AG10803 (cell line): ENCODE data around the gene TMEM184B.
A peak's percentile ranks its signal among the peaks of the same experiment; 100 is the strongest.

Experiments
- DNase-seq: peaks from one replicate; pipeline ENCODE4 v3.0.0; 2010; ENCODE audit warnings: low read depth
- H3K4me3 ChIP-seq: 2 replicates; pipeline ENCODE4 v1.5.1; 2011; ENCODE audit warnings: mild to moderate bottlenecking, low read length, control low read depth
- CTCF ChIP-seq: conservative IDR thresholded peaks from 2 replicates; pipeline ENCODE4 v1.5.1; 2011; ENCODE audit warnings: mild to moderate bottlenecking, low read length, control low read depth, inconsistent platforms

TMEM184B gene

GRCh38 chr22:38303974-38304373, 31.2 kb upstream of the TMEM184B start:
- no peak for DNase-seq
- TF ChIP-seq CTCF = no peak
- H3K4me3 ChIP-seq = no peak overlapping the region

- DNase-seq = no peak
- no peak overlapping the region for H3K4me3 ChIP-seq
- TF ChIP-seq CTCF = no peak
These were observed 30.1 kb upstream of the TMEM184B start for GRCh38 chr22:38302906-38303305.

GRCh38 chr22:38300946-38301345, 28.1 kb upstream of the TMEM184B start:
- H3K4me3 ChIP-seq = no peak overlapping the region
- no peak for DNase-seq
- TF ChIP-seq CTCF = no peak

- no peak for TF ChIP-seq CTCF
- H3K4me3 ChIP-seq = no peak overlapping the region
- no peak for DNase-seq
These were observed 27.6 kb upstream of the TMEM184B start for GRCh38 chr22:38300197-38300945.

GRCh38 chr22:38299770-38300102, 26.9 kb upstream of the TMEM184B start:
- TF ChIP-seq CTCF = no peak
- no peak for DNase-seq
- no peak overlapping the region for H3K4me3 ChIP-seq

GRCh38 chr22:38298312-38299005, 25.6 kb upstream of the TMEM184B start:
- peak; percentile 38 for TF ChIP-seq CTCF
- peak; percentile 60 for DNase-seq
- H3K4me3 ChIP-seq = no peak overlapping the region

- H3K4me3 ChIP-seq = no peak overlapping the region
- TF ChIP-seq CTCF = no peak
- DNase-seq = no peak
These were observed 23.6 kb upstream of the TMEM184B start for GRCh38 chr22:38296372-38296771.
